ENCODE data around the gene FGG. TPM values are rescaled to one million over a fixed set of nuclear protein-coding genes. Genes with fewer than 3 reads are reported as not detected.

FGG gene
- total and polyA plus RNA-seq, 2 of the 8 experiments (the other 6 are each of a cell fraction or from before 2014, with no cell fraction given): not detected

DNA sequence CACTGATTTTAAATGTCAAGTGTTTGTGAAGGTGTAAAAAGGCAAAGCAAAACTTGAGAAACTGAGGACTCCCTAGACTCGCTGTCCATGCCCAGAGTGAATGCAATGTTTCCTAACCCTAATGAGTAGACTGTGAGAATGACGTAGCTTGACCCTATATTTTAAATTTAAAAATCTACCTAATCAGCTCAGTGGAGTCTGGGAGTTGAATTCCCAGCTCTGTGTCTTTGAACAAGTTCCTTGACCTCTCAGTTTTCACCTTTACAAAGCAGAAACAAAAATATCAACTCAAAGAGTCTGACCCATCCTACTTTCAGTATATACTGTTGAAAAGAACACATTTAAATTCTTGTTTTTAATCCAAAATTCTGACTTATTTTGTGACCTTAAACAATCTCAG, 24.3 kb downstream of the FGG start (continued):
- TF ChIP-seq, protein P1, sequence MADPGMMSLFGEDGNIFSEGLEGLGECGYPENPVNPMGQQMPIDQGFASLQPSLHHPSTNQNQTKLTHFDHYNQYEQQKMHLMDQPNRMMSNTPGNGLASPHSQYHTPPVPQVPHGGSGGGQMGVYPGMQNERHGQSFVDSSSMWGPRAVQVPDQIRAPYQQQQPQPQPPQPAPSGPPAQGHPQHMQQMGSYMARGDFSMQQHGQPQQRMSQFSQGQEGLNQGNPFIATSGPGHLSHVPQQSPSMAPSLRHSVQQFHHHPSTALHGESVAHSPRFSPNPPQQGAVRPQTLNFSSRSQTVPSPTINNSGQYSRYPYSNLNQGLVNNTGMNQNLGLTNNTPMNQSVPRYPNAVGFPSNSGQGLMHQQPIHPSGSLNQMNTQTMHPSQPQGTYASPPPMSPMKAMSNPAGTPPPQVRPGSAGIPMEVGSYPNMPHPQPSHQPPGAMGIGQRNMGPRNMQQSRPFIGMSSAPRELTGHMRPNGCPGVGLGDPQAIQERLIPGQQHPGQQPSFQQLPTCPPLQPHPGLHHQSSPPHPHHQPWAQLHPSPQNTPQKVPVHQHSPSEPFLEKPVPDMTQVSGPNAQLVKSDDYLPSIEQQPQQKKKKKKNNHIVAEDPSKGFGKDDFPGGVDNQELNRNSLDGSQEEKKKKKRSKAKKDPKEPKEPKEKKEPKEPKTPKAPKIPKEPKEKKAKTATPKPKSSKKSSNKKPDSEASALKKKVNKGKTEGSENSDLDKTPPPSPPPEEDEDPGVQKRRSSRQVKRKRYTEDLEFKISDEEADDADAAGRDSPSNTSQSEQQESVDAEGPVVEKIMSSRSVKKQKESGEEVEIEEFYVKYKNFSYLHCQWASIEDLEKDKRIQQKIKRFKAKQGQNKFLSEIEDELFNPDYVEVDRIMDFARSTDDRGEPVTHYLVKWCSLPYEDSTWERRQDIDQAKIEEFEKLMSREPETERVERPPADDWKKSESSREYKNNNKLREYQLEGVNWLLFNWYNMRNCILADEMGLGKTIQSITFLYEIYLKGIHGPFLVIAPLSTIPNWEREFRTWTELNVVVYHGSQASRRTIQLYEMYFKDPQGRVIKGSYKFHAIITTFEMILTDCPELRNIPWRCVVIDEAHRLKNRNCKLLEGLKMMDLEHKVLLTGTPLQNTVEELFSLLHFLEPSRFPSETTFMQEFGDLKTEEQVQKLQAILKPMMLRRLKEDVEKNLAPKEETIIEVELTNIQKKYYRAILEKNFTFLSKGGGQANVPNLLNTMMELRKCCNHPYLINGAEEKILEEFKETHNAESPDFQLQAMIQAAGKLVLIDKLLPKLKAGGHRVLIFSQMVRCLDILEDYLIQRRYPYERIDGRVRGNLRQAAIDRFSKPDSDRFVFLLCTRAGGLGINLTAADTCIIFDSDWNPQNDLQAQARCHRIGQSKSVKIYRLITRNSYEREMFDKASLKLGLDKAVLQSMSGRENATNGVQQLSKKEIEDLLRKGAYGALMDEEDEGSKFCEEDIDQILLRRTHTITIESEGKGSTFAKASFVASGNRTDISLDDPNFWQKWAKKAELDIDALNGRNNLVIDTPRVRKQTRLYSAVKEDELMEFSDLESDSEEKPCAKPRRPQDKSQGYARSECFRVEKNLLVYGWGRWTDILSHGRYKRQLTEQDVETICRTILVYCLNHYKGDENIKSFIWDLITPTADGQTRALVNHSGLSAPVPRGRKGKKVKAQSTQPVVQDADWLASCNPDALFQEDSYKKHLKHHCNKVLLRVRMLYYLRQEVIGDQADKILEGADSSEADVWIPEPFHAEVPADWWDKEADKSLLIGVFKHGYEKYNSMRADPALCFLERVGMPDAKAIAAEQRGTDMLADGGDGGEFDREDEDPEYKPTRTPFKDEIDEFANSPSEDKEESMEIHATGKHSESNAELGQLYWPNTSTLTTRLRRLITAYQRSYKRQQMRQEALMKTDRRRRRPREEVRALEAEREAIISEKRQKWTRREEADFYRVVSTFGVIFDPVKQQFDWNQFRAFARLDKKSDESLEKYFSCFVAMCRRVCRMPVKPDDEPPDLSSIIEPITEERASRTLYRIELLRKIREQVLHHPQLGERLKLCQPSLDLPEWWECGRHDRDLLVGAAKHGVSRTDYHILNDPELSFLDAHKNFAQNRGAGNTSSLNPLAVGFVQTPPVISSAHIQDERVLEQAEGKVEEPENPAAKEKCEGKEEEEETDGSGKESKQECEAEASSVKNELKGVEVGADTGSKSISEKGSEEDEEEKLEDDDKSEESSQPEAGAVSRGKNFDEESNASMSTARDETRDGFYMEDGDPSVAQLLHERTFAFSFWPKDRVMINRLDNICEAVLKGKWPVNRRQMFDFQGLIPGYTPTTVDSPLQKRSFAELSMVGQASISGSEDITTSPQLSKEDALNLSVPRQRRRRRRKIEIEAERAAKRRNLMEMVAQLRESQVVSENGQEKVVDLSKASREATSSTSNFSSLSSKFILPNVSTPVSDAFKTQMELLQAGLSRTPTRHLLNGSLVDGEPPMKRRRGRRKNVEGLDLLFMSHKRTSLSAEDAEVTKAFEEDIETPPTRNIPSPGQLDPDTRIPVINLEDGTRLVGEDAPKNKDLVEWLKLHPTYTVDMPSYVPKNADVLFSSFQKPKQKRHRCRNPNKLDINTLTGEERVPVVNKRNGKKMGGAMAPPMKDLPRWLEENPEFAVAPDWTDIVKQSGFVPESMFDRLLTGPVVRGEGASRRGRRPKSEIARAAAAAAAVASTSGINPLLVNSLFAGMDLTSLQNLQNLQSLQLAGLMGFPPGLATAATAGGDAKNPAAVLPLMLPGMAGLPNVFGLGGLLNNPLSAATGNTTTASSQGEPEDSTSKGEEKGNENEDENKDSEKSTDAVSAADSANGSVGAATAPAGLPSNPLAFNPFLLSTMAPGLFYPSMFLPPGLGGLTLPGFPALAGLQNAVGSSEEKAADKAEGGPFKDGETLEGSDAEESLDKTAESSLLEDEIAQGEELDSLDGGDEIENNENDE (IDR thresholded peaks at IDR 0.05; ENCODE audit: insufficient replicate concordance, low read length): no peak
- TF ChIP-seq FOSL1 (IDR thresholded peaks at IDR 0.05; ENCODE audit: insufficient read depth, low read depth, low read length): no peak
- no peak for TF ChIP-seq CBX8 (IDR thresholded peaks at IDR 0.05; ENCODE audit: borderline replicate concordance, low read depth, low read length)
- no peak for TF ChIP-seq YY1 (IDR thresholded peaks at IDR 0.05; ENCODE audit: low read depth, low read length)
- TF ChIP-seq BRCA1 (IDR thresholded peaks at IDR 0.05; ENCODE audit: low read depth, low read length): no peak
- no peak for TF ChIP-seq NRF1 (IDR thresholded peaks at IDR 0.05; ENCODE audit: low read depth, low read length)
- TF ChIP-seq, protein P2, sequence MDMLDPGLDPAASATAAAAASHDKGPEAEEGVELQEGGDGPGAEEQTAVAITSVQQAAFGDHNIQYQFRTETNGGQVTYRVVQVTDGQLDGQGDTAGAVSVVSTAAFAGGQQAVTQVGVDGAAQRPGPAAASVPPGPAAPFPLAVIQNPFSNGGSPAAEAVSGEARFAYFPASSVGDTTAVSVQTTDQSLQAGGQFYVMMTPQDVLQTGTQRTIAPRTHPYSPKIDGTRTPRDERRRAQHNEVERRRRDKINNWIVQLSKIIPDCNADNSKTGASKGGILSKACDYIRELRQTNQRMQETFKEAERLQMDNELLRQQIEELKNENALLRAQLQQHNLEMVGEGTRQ (IDR thresholded peaks at IDR 0.05; ENCODE audit: low read length): no peak
- no peak for TF ChIP-seq TBP (IDR thresholded peaks at IDR 0.05; ENCODE audit: low read depth, low read length)

Measured in H1 (cell line).